Central memory CD8-positive, alpha-beta T cell (primary cell): ENCODE data around the gene ATXN10.

Source experiments
- ATAC-seq: fragments of 150-1000 bp; cut with Tn5 transposase; replicated peaks from 2 replicates; pipeline ENCODE4 v1.10.0; 2022; ENCODE audit warnings: mild to moderate bottlenecking, moderate FRiP score, moderate number of reproducible peaks; ENCODE audit not compliant: poor library complexity, severe bottlenecking; ENCODE audit errors: extremely low read depth
- DNase-seq, 2 donors: peaks; one replicate each; pipeline ENCODE4 v3.0.0; 2021; ENCODE audit warnings: low spot score in 2 of 2
- H3K27ac Mint-ChIP-seq: one replicate; pipeline ENCODE4 v1.8.0; 2022; ENCODE audit warnings: low read depth, mild to moderate bottlenecking, moderate library complexity, mixed read lengths
- H3K27me3 Mint-ChIP-seq: one replicate; pipeline ENCODE4 v1.8.0; 2022; ENCODE audit warnings: mixed read lengths
- H3K36me3 Mint-ChIP-seq: one replicate; pipeline ENCODE4 v1.8.0; 2022; ENCODE audit warnings: mild to moderate bottlenecking, moderate library complexity, mixed read lengths; ENCODE audit not compliant: insufficient read depth
- H3K4me1 Mint-ChIP-seq: one replicate; pipeline ENCODE4 v1.8.0; 2022; ENCODE audit warnings: mixed read lengths
- H3K4me3 Mint-ChIP-seq: one replicate; pipeline ENCODE4 v1.8.0; 2022; ENCODE audit warnings: mild to moderate bottlenecking, moderate library complexity, mixed read lengths
- H3K9me3 Mint-ChIP-seq: one replicate; pipeline ENCODE4 v1.8.0; 2022; ENCODE audit warnings: mixed read lengths

ATXN10 gene

DNA sequence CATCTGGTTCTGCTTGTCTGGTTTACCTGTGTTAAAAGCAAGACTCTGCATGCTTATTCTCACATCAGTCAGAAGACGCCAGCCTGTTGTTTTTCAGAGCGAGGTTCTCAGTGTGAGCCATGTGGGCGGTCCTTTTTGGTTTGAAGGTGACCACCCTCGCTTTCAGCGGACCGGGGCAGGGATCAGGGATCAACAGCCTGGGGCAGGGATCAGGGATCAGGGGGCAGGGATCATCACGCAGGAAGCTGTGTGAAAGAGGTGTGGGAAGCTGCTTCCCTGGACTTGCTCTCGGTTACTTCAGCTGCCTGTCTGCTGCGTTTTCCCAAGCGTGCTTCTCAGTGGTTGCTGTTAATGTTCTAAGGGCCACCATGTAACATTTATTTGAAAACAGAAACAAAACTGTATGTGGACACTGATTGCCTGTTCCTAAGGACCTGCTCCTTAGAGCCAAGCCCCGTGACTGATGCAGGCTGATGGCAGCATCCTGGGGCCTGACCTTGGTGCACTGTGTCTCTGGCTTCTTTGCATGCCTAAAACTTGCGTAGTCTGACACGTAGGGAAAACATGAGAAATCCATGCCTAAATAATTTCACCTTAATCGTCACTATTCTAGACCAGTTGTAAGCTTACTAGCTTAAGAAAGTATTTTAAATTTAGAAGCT is 146.9 kb downstream of the ATXN10 start:
- H3K36me3 Mint-ChIP-seq: peaks cover 22% of the 10 kb centered on the region
- DNase-seq (no peak), ATAC-seq (no peak)
- no peaks in the 10 kb centered on the region for H3K9me3 Mint-ChIP-seq
- no peak overlapping the region for H3K27ac Mint-ChIP-seq
- H3K4me3 Mint-ChIP-seq: no peak overlapping the region
- no peaks in the 10 kb centered on the region for H3K27me3 Mint-ChIP-seq
- H3K4me1 Mint-ChIP-seq: no peaks in the 10 kb centered on the region

DNA sequence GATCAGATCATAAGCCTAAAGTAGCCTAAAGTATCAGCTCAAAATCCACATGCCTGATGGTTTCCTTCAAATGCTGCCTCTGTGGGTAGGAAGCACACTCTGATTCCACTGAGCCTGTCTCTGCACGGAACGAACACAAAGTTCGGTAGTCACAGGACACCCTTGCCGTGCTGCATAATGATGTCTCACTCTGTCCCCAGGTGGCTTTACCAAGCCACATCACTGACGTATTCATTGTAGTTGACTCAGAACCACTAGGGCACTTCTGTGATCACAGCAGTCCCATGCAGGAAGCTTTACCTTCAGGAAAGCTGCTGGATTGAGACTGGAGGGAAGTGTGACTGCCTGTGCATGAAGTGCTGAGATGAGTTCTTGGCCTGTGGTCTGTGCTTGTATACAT is 147.7 kb downstream of the ATXN10 start:
- Mint-ChIP-seq H3K36me3 (peaks cover 15% of the 10 kb centered on the region), H3K9me3 (no peaks in the 10 kb centered on the region), H3K27ac (no peak overlapping the region), H3K4me3 (no peak overlapping the region), H3K27me3 (no peaks in the 10 kb centered on the region), H3K4me1 (no peaks in the 10 kb centered on the region)
- DNase-seq (no peak), ATAC-seq (no peak)

DNA sequence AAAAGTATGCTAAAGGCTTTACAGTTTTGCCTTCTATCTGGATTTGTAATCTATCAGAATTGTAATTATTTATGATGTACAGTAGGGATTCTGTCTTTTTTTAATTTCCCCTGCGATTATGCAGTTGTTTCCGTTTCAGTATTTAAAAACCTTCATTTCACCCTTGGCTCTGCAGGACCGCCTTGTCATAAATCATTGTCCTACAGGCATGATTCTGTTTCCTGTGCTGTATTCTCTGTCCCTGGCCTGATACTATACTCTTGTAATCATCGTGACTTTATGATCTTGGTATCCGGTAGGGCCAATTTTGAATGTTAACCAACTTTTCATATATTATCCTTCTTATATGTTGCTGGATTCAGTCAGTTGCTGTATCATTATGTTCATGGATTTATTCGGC is 151.7 kb downstream of the ATXN10 start:
- no peaks in the 10 kb centered on the region for H3K9me3 Mint-ChIP-seq
- DNase-seq (no peak), ATAC-seq (no peak)
- H3K4me3 Mint-ChIP-seq: no peak overlapping the region
- no peaks in the 10 kb centered on the region for H3K27me3 Mint-ChIP-seq
- no peak overlapping the region for H3K27ac Mint-ChIP-seq
- H3K36me3 Mint-ChIP-seq: peaks cover 6% of the 10 kb centered on the region
- H3K4me1 Mint-ChIP-seq: no peaks in the 10 kb centered on the region

DNA sequence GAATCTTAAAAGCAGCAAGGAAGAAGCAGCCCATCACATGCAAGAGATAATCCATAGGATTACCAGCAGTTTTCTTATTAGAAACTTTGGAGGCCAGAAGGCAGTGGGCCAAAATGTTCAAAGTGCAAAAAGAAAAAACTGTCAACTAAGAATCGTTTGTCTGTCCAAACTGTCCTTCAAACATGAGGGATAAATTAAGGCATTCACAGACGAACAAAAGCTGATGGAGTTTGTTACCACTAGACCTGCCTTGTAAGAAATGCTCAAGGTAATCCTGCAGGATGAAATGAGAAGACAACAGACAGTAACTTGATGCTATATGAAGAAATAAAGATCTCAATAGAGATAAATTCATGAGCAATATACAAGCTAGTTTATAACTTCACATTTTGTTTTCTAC is 154.9 kb downstream of the ATXN10 start:
- Mint-ChIP-seq H3K36me3 (peaks cover 4% of the 10 kb centered on the region), H3K4me3 (no peak overlapping the region), H3K27ac (no peak overlapping the region)

DNA sequence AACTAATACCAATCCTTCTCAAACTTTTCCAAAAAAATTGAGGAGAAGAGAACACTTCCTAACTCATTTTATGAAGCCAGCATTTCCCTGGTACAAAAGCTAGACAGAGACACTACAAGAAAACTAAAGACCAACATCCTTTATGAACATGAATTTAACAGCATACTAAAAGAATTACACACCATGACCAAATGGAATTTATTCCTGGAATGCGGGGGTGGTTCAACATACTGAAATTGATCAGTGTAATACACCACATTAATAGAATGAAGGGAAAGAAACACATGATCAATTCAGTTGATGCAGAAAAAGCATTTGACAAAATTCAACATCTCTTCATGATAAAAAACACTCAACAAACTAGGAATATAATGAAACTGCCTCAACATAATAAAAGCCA is 157.2 kb downstream of the ATXN10 start:
- Mint-ChIP-seq H3K27ac (no peak overlapping the region), H3K36me3 (peaks cover 7% of the 10 kb centered on the region), H3K9me3 (no peaks in the 10 kb centered on the region), H3K4me3 (no peak overlapping the region), H3K27me3 (no peaks in the 10 kb centered on the region), H3K4me1 (peaks cover 6% of the 10 kb centered on the region)
- DNase-seq (no peak), ATAC-seq (no peak)

More for the DNA sequence above, 154.9 kb downstream of the ATXN10 start:
- H3K27me3 Mint-ChIP-seq: no peaks in the 10 kb centered on the region
- DNase-seq (no peak), ATAC-seq (no peak)
- H3K4me1 Mint-ChIP-seq: no peaks in the 10 kb centered on the region
- H3K9me3 Mint-ChIP-seq: no peaks in the 10 kb centered on the region

DNA sequence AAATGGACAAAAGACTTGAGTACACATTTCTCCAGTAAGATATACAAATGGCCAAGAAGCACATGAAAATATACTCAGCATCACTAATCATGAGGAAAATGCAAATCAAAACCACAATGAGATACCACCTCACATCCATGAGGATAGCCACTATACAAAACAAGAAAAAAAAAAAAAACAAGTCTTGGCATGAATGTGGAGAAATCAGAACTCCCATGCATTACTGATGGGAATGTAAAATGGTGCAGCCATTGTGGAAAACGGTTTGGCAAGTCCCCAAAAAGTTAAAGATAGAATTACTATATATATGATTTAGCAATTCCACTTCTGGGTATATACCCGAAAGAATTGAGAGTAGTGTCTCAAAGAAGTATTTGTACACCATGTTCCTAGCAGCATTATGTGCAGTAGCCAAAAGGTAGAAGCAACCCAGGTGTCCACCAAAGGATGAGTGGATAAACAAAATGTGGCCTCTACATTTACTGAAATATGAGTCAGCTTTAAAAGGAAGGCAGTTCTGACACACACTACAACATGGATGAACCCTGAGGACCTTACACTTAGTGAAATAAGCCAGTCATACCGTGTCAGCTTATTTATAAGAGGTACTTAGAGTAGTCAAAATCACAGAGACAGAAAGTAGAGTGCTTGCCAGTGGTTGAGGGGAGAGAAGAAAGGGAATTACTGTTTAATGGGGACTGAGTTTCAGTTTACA is 159.1 kb downstream of the ATXN10 start:
- ATAC-seq (no peak), DNase-seq (no peak)
- no peak overlapping the region for H3K27ac Mint-ChIP-seq
- H3K4me1 Mint-ChIP-seq: peaks cover 6% of the 10 kb centered on the region
- H3K4me3 Mint-ChIP-seq: no peak overlapping the region
- H3K9me3 Mint-ChIP-seq: no peaks in the 10 kb centered on the region
- no peaks in the 10 kb centered on the region for H3K27me3 Mint-ChIP-seq
- peaks cover 6% of the 10 kb centered on the region for H3K36me3 Mint-ChIP-seq

DNA sequence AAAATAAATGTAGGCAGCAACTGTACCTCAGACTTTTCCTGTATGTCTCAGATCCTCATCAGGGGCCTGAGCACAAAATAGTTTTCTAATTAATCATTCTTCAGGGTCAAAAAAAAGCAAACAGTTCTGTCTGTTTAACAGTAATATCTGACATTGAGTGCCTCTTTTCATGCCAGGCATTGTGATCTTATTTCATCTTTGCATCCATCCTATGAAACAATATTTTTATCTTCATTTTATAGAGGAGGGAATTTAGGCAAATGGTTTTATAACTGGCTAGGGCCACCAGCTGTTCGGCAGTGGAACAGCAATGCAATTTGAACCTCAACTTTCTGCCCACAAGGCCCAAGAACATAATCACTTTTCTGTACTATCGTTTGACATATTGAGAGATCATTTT is 159.8 kb downstream of the ATXN10 start:
- no peaks in the 10 kb centered on the region for H3K27me3 Mint-ChIP-seq
- DNase-seq (no peak), ATAC-seq (no peak)

DNA sequence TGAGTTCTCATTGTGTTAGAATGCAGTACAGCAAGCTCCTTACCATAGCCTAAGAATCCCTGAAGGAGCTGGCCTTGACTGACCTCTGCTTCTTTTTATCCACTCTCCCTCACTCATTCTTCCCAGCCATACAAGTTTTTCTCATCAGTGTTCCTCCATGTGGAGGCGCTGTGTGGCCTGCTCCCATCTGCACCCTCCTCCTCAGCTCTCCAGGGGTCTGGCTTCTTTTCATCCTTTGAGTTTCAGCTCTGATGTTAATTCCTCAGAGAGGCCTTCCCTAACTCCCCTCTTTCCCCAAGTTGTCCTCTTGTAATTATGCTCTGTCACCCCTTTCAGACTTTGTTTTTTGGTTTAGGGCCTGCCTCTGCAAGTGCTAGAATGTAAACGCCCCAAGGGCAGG is 160.5 kb downstream of the ATXN10 start:
- ATAC-seq (no peak), DNase-seq (no peak)
- Mint-ChIP-seq H3K4me3 (no peak overlapping the region), H3K9me3 (no peaks in the 10 kb centered on the region), H3K36me3 (peaks cover 8% of the 10 kb centered on the region), H3K4me1 (peaks cover 6% of the 10 kb centered on the region), H3K27ac (peak overlapping the region; percentile 1), H3K27me3 (no peaks in the 10 kb centered on the region)

More for the DNA sequence above, 159.8 kb downstream of the ATXN10 start:
- Mint-ChIP-seq H3K4me3 (no peak overlapping the region), H3K4me1 (peaks cover 6% of the 10 kb centered on the region), H3K9me3 (no peaks in the 10 kb centered on the region), H3K36me3 (peaks cover 7% of the 10 kb centered on the region), H3K27ac (no peak overlapping the region)

DNA sequence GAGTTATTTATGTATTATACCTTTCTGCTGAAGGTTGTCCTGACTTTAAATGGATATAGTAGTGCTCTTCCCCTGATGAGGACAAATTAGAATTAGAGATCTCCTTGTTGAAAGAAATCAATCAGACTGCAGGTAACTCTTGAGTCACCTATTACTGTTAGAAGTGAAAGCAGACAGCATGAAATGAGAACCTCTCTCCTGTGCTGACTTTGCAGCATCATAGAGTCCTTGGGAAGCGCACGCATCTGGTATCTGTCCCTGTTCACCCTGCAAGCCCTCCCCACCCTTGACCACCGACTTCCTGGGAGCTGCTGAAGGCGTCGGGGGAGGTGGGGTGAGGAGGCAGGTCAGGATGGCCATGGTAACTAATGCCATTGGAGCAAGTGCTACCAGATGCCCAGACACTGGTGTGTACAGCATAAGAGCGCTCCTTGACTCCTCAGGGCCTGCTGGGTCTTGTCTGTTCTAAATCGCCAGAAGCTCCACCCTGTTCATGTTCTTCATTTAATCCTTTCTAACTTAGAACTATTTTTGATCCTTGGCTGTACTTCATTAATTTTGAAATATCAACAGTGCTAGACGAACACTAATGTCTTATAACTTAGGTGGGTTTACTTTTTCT is 161.4 kb downstream of the ATXN10 start:
- H3K9me3 Mint-ChIP-seq: no peaks in the 10 kb centered on the region
- H3K36me3 Mint-ChIP-seq: peaks cover 9% of the 10 kb centered on the region
- H3K4me1 Mint-ChIP-seq: peaks cover 6% of the 10 kb centered on the region
- H3K4me3 Mint-ChIP-seq: no peak overlapping the region
- ATAC-seq (no peak), DNase-seq (no peak)
- H3K27ac Mint-ChIP-seq: no peak overlapping the region
- H3K27me3 Mint-ChIP-seq: no peaks in the 10 kb centered on the region

DNA sequence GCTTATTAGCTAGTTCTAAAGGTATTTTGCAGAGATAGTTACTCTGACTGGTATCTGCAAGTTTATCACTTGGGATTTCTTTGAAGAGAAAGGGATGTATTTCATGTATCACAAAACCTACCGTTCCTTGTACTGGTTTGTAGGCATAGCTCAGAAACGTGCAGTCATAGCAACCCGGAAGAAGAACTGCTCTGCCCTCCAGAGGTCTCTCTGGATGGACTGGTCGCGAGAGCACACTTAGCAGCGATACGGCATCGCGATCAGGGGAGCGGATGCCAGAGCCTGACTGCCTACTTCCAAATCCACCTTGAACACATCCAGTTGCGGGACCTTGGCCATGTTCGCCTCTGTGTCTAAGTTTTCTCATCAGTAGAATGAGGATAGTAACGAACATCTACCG is 162.0 kb downstream of the ATXN10 start:
- no peak overlapping the region for H3K4me3 Mint-ChIP-seq
- H3K36me3 Mint-ChIP-seq: peaks cover 10% of the 10 kb centered on the region
- H3K9me3 Mint-ChIP-seq: no peaks in the 10 kb centered on the region
- peaks cover 6% of the 10 kb centered on the region for H3K4me1 Mint-ChIP-seq
- DNase-seq (no peak), ATAC-seq (no peak)
- no peaks in the 10 kb centered on the region for H3K27me3 Mint-ChIP-seq
- H3K27ac Mint-ChIP-seq: no peak overlapping the region

DNA sequence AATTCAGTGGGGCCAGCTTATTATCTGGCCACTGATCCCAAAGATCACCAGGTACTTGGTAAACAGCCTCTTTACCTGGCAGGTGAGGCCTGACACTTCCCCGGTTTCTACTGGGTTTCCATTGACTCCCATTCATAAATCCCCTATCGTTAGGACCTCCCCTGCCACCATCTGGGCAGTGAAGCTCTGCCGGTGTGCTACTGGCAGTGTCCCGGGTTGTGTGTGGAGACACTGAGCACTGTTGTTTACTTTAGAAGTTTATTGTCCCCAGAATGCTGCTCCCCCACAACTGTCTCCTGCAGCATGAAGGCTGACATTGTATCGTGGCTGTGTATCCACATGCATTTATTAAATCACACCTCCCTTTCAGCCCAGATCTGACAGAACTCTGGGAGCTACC is 162.6 kb downstream of the ATXN10 start:
- Mint-ChIP-seq H3K27me3 (no peaks in the 10 kb centered on the region), H3K4me3 (no peak overlapping the region)

DNA sequence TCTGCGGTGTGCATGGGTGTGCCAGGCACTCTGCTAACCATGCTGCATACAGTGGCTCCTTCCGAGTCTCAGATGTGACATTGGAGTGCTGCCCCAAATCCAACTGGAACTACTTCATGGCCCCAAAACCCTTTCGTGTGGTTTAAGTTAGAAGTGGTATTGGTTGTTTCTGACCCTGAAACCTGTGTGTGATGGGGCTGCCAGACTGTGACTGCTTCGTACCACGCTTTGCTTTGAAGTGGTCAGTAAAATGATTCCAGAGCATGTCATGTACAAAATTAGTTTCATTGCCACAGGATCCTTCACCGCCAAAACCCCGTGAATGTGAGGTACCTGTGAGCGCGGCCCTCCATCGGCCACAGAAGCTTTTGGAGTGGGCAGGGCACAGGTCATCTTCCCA is 163.2 kb downstream of the ATXN10 start:
- Mint-ChIP-seq H3K4me1 (peaks cover 6% of the 10 kb centered on the region), H3K27ac (no peak overlapping the region), H3K36me3 (peaks cover 10% of the 10 kb centered on the region), H3K4me3 (no peak overlapping the region), H3K9me3 (no peaks in the 10 kb centered on the region), H3K27me3 (no peaks in the 10 kb centered on the region)
- DNase-seq: no peak
- ATAC-seq: no peak

More for the DNA sequence above, 162.6 kb downstream of the ATXN10 start:
- Mint-ChIP-seq H3K36me3 (peaks cover 10% of the 10 kb centered on the region), H3K4me1 (peaks cover 6% of the 10 kb centered on the region), H3K9me3 (no peaks in the 10 kb centered on the region), H3K27ac (no peak overlapping the region)
- no peak for DNase-seq
- no peak for ATAC-seq
